Putamen (tissue), 1 donor: ENCODE data around the gene MCTP2.

Source experiments
- DNase-seq: peaks from one replicate; pipeline ENCODE4 v3.0.0-alpha.2; 2016; ENCODE audit warnings: low spot score

Gene MCTP2

GRCh38 chr15:94262201-94262600, 30.8 kb downstream of the MCTP2 start:
- no peak for DNase-seq

- DNase-seq, result no peak
Observed at GRCh38 chr15:94263341-94264273, 32.2 kb downstream of the MCTP2 start.

- DNase-seq, result no peak
Observed at GRCh38 chr15:94265009-94265408, 33.6 kb downstream of the MCTP2 start.

- no peak for DNase-seq
Observed at GRCh38 chr15:94265982-94266381, 34.6 kb downstream of the MCTP2 start.

- DNase-seq, result no peak
Observed at GRCh38 chr15:94266789-94267188, 35.4 kb downstream of the MCTP2 start.

GRCh38 chr15:94269954-94270353, 38.6 kb downstream of the MCTP2 start:
- DNase-seq, result no peak

GRCh38 chr15:94270570-94270969, 39.2 kb downstream of the MCTP2 start:
- no peak for DNase-seq

- DNase-seq, result no peak
Observed at GRCh38 chr15:94272251-94272898, 41.0 kb downstream of the MCTP2 start.

GRCh38 chr15:94273826-94274225, 42.5 kb downstream of the MCTP2 start:
- DNase-seq, result no peak

- DNase-seq, result no peak
Observed at GRCh38 chr15:94274745-94275144, 43.4 kb downstream of the MCTP2 start.

GRCh38 chr15:94277485-94277884, 46.1 kb downstream of the MCTP2 start:
- DNase-seq, result no peak

- no peak for DNase-seq
Observed at GRCh38 chr15:94279736-94280135, 48.4 kb downstream of the MCTP2 start.

- DNase-seq, result no peak
Observed at GRCh38 chr15:94280301-94280700, 48.9 kb downstream of the MCTP2 start.

GRCh38 chr15:94282269-94283250, 51.2 kb downstream of the MCTP2 start:
- no peak for DNase-seq

- no peak for DNase-seq
Observed at GRCh38 chr15:94286583-94286982, 55.2 kb downstream of the MCTP2 start.

GRCh38 chr15:94287794-94288246, 56.5 kb downstream of the MCTP2 start:
- no peak for DNase-seq

GRCh38 chr15:94290730-94291129, 59.4 kb downstream of the MCTP2 start:
- DNase-seq, result no peak

- no peak for DNase-seq
Observed at GRCh38 chr15:94293411-94294402, 62.3 kb downstream of the MCTP2 start.

GRCh38 chr15:94294556-94294955, 63.2 kb downstream of the MCTP2 start:
- DNase-seq, result no peak

GRCh38 chr15:94295275-94295674, 63.9 kb downstream of the MCTP2 start:
- no peak for DNase-seq

- DNase-seq, result no peak
Observed at GRCh38 chr15:94296717-94297116, 65.4 kb downstream of the MCTP2 start.
